HCT116 (cell line): Measurements from ENCODE around the gene MED9. TPM values are rescaled to one million over a fixed set of nuclear protein-coding genes. Genes with fewer than 3 reads are reported as not detected.

ENCODE experiments used
- ATAC-seq: fragments of 200-7000 bp; cut with Tn5 transposase; 2 replicates; pipeline ENCODE4 v1.9.1; 2020; ENCODE audit warnings: mild to moderate bottlenecking, moderate library complexity
- BruUV-seq: library from RNA; stranded (reverse); fragments of 400-500 nt; replicated peaks from 2 replicates; lab custom pipeline; 2021; lab: Mats Ljungman, UMichigan
- CTCF ChIA-PET: fragments of 300-600 bp; sonication (Branson Sonifier 250); formaldehyde crosslinking; loops from one replicate; lab custom pipeline; 2021; ENCODE audit warnings: antibody characterized with exemption; lab: Charles Lee
- POLR2A ChIA-PET: fragments of 300-600, 350-600 bp; sonication (Branson Sonifier 250); formaldehyde crosslinking; loops from one replicate; lab custom pipeline; 2021; ENCODE audit warnings: antibody characterized with exemption; lab: Charles Lee
- RAD21 ChIA-PET, 2 experiments: fragments of 300-600 bp; sonication (Branson Sonifier 250); formaldehyde crosslinking; loops; one replicate each; lab custom pipeline; 2023; ENCODE audit warnings: low total read pairs in 2 of 2; ENCODE audit not compliant: uncharacterized antibody in 2 of 2, unreplicated experiment in 2 of 2, low non-redundant PET in 1 of 2; lab: Charles Lee
- DNase-seq: peaks from one replicate; pipeline ENCODE4 v3.0.0-alpha.2; 2010; ENCODE audit warnings: low read depth, low spot score
- H2AFZ ChIP-seq: fragments of 200-600 bp; shearing (Covaris generic), sonication (generic); 2 replicates; pipeline ENCODE4 v1.6.1; 2017; ENCODE audit warnings: low read depth, mixed run types, mixed read lengths, antibody characterized with exemption, low read length; ENCODE audit not compliant: poor library complexity, severe bottlenecking
- H3K27ac ChIP-seq: 2 replicates; pipeline ENCODE4 v1.5.1; 2012; ENCODE audit warnings: low read depth, low read length
- H3K27me3 ChIP-seq: fragments of 200-600 bp; sonication (generic); 2 replicates; pipeline ENCODE4 v1.6.1; 2016; ENCODE audit warnings: mixed run types, low read length, mixed read lengths; ENCODE audit not compliant: insufficient read depth
- H3K36me3 ChIP-seq, 2 experiments: fragments of 200-500 bp in 1 of 2; fragments of 200-600 bp in 1 of 2; sonication (Bioruptor generic) in 1 of 2; sonication (generic) in 1 of 2; 2 replicates each; pipeline versions ENCODE4 v1.5.1 to v1.6.1; 2014 to 2016; ENCODE audit warnings: low read length in 2 of 2, inconsistent platforms in 1 of 2, mixed read lengths in 1 of 2, mixed run types in 1 of 2; ENCODE audit not compliant: insufficient read depth in 2 of 2, control insufficient read depth in 1 of 2
- H3K4me1 ChIP-seq, 2 experiments: fragments of 200-600 bp in 1 of 2; sonication (generic) in 1 of 2; 2 replicates each; pipeline versions ENCODE4 v1.5.1 to v1.6.1; 2012 to 2017; ENCODE audit warnings: low read length in 2 of 2, inconsistent platforms in 1 of 2, mild to moderate bottlenecking in 1 of 2, mixed read lengths in 1 of 2, mixed run types in 1 of 2, moderate library complexity in 1 of 2; ENCODE audit not compliant: insufficient read depth in 2 of 2, control insufficient read depth in 1 of 2
- H3K4me2 ChIP-seq: fragments of 200-600 bp; sonication (generic); 2 replicates; pipeline ENCODE4 v1.6.1; 2017; ENCODE audit warnings: mixed run types, low read length, mixed read lengths
- H3K4me3 ChIP-seq, 2 experiments: fragments of 200-600 bp in 1 of 2; sonication (generic) in 1 of 2; replicated peaks in 1 of 2; 2 replicates each; pipeline ENCODE4 v1.5.1; 2011 to 2016; ENCODE audit warnings: low read length in 2 of 2, control low read depth in 1 of 2, low read depth in 1 of 2, mild to moderate bottlenecking in 1 of 2, mixed read lengths in 1 of 2, mixed run types in 1 of 2
- H3K79me2 ChIP-seq: fragments of 200-600 bp; sonication (generic); 2 replicates; pipeline ENCODE4 v1.6.1; 2017; ENCODE audit warnings: mild to moderate bottlenecking, mixed run types, low read length, moderate library complexity, mixed read lengths; ENCODE audit not compliant: insufficient read depth
- H3K9ac ChIP-seq: fragments of 200-600 bp; sonication (generic); 2 replicates; pipeline ENCODE4 v1.6.1; 2016; ENCODE audit warnings: low read length, mixed read lengths
- H3K9me2 ChIP-seq: fragments of 200-600 bp; sonication (generic), shearing (Covaris generic); 2 replicates; pipeline ENCODE4 v1.6.1; 2017; ENCODE audit warnings: mixed run types, mild to moderate bottlenecking, moderate library complexity; ENCODE audit not compliant: insufficient read depth
- H3K9me3 ChIP-seq, 2 experiments: fragments of 200-500 bp in 1 of 2; fragments of 200-600 bp in 1 of 2; sonication (Bioruptor generic) in 1 of 2; sonication (generic) in 1 of 2; 2 replicates each; pipeline ENCODE4 v1.6.1; 2014 to 2017; ENCODE audit warnings: low read length in 2 of 2, mixed read lengths in 2 of 2, inconsistent platforms in 1 of 2, low read depth in 1 of 2, mild to moderate bottlenecking in 1 of 2, mixed run types in 1 of 2, moderate library complexity in 1 of 2; ENCODE audit not compliant: control insufficient read depth in 1 of 2, insufficient read depth in 1 of 2
- H4K20me1 ChIP-seq: fragments of 200-600 bp; sonication (generic), shearing (Covaris generic); 2 replicates; pipeline ENCODE4 v1.6.1; 2017; ENCODE audit warnings: mixed run types, mild to moderate bottlenecking, moderate library complexity; ENCODE audit not compliant: insufficient read depth
- ATF3 ChIP-seq: IDR thresholded peaks from 2 replicates; pipeline ENCODE4 v1.6.1; 2012
- CBX3 ChIP-seq: IDR thresholded peaks from 2 replicates; pipeline ENCODE4 v1.6.1; 2012; ENCODE audit warnings: low read depth
- CTCF ChIP-seq, 3 experiments: fragments of 200-600 bp in 1 of 3; sonication (generic) in 1 of 3; IDR thresholded peaks in 2 of 3; conservative IDR thresholded peaks in 1 of 3; 2 replicates each; pipeline ENCODE4 v1.5.1; 2012 to 2017; ENCODE audit warnings: low read depth in 2 of 3, low read length in 2 of 3, antibody characterized with exemption in 1 of 3, borderline replicate concordance in 1 of 3, control low read depth in 1 of 3, mild to moderate bottlenecking in 1 of 3, mixed read lengths in 1 of 3, mixed run types in 1 of 3, moderate library complexity in 1 of 3; ENCODE audit not compliant: insufficient read depth in 1 of 3
- EGR1 ChIP-seq: IDR thresholded peaks from 2 replicates; pipeline ENCODE4 v1.6.1; 2012; ENCODE audit warnings: low read depth
- ELF1 ChIP-seq: IDR thresholded peaks from 2 replicates; pipeline ENCODE4 v1.6.1; 2012; ENCODE audit warnings: low read depth, borderline replicate concordance
- EZH2 ChIP-seq: fragments of 200-600 bp; sonication (generic); IDR thresholded peaks from 2 replicates; pipeline ENCODE4 v1.6.1; 2017; ENCODE audit warnings: antibody characterized with exemption, mixed run types
- JUND ChIP-seq: IDR thresholded peaks from 2 replicates; pipeline ENCODE4 v1.6.1; 2012
- MAX ChIP-seq: IDR thresholded peaks from 2 replicates; pipeline ENCODE4 v1.6.1; 2012
- POLR2A ChIP-seq: IDR thresholded peaks from 2 replicates; pipeline ENCODE4 v1.7.0; 2011; ENCODE audit warnings: borderline replicate concordance; ENCODE audit not compliant: insufficient read depth, insufficient read length; ENCODE audit errors: extremely low read depth
- POLR2AphosphoS5 ChIP-seq: IDR thresholded peaks from 2 replicates; pipeline ENCODE4 v1.6.1; 2011; ENCODE audit warnings: mild to moderate bottlenecking, low read depth, low read length, moderate library complexity
- RAD21 ChIP-seq: IDR thresholded peaks from 2 replicates; pipeline ENCODE4 v1.6.1; 2012; ENCODE audit warnings: low read depth, mild to moderate bottlenecking
- SIN3A ChIP-seq: IDR thresholded peaks from 2 replicates; pipeline ENCODE4 v1.6.1; 2012; ENCODE audit warnings: low read depth
- TCF7L2 ChIP-seq: IDR thresholded peaks from 2 replicates; pipeline ENCODE4 v1.7.0; 2011; ENCODE audit warnings: borderline replicate concordance, inconsistent platforms; ENCODE audit not compliant: insufficient read depth, insufficient read length; ENCODE audit errors: extremely low read depth
- YY1 ChIP-seq: IDR thresholded peaks from 2 replicates; pipeline ENCODE4 v1.6.1; 2011; ENCODE audit warnings: low read length, low read depth, moderate library complexity, mild to moderate bottlenecking; ENCODE audit not compliant: insufficient replicate concordance; ENCODE audit errors: extremely low read depth
- ZBTB33 ChIP-seq: IDR thresholded peaks from 2 replicates; pipeline ENCODE4 v1.6.1; 2011; ENCODE audit warnings: mild to moderate bottlenecking, low read length, moderate library complexity; ENCODE audit not compliant: insufficient replicate concordance; ENCODE audit errors: extremely low read depth
- intact Hi-C: fragments of 100-400 bp; cut with micrococcal nuclease; formaldehyde crosslinking; loops from 2 replicates; pipeline ENCODE4 v1.10.0; 2022
- total RNA-seq: library from RNA; stranded (reverse); gene quantifications from one replicate; pipeline ENCODE4 v1.2.1, GENCODE V29; 2021; ENCODE audit not compliant: unreplicated experiment

Gene MED9
- total RNA-seq, 1 experiment from 2014 or later: 13.9 TPM

- POLR2A ChIA-PET: no interaction called here
- ATAC-seq: no peak
- H3K79me2 ChIP-seq: no peaks in the 10 kb centered on the region
- TF ChIP-seq ELF1 (no peak), CBX3 (no peak), TCF7L2 (no peak)
- TF ChIP-seq, all 23 proteins: peak for 0
- Histone ChIP-seq H3K4me3 (no peak overlapping the region), H3K36me3 (no peaks in the 10 kb centered on the region), H3K9me3 (no peaks in the 10 kb centered on the region), H3K9ac (no peak overlapping the region), H3K9me2 (no peaks in the 10 kb centered on the region), H3K4me1 (peaks cover under 1 to 25% of the 10 kb centered on the region in 2 experiments; a peak in 3 of 4 replicates), H3K27me3 (no peaks in the 10 kb centered on the region), H2AFZ (no peak overlapping the region), H3K4me2 (no peak overlapping the region), H3K27ac (no peak overlapping the region), H4K20me1 (no peaks in the 10 kb centered on the region)
- DNase-seq: no peak
- ChIA-PET RAD21 (no interaction called here), CTCF (interaction anchor here (1.4 to 1.5 kb wide), 2 partner anchors 20 to 52 kb away, joined by 3 to 5 read pairs; no protein-coding TSS in a partner anchor)
- intact Hi-C loops: no loop called here
- no TSS peak for BruUV-seq
Observed at GRCh38 chr17:17516941-17517720, 40.3 kb downstream of the MED9 start.

GRCh38 chr17:17518014-17518413, 41.2 kb downstream of the MED9 start:
- no peak overlapping the region for H2AFZ ChIP-seq
- no peaks in the 10 kb centered on the region for H3K9me2 ChIP-seq
- ATAC-seq (no peak), DNase-seq (no peak)
- intact Hi-C loops: no loop called here
- RAD21 ChIA-PET: no interaction called here
- H3K9me3 ChIP-seq: no peaks in the 10 kb centered on the region
- H3K4me2 ChIP-seq: no peak overlapping the region
- H4K20me1 ChIP-seq: no peaks in the 10 kb centered on the region
- BruUV-seq: no TSS peak
- no peaks in the 10 kb centered on the region for H3K79me2 ChIP-seq
- POLR2A ChIA-PET: no interaction called here
- TF ChIP-seq POLR2AphosphoS5: no peak
- no peak for TF ChIP-seq RAD21
- no peak for TF ChIP-seq POLR2A
- TF ChIP-seq YY1: no peak
- TF ChIP-seq ATF3: no peak
- TF ChIP-seq SIN3A: no peak
- no peak for TF ChIP-seq EGR1
- TF ChIP-seq ZBTB33: no peak
- no peak for TF ChIP-seq EZH2
- no peak for TF ChIP-seq MAX
- TF ChIP-seq TCF7L2: no peak
- TF ChIP-seq JUND: no peak
- TF ChIP-seq CTCF (IDR thresholded peaks at IDR 0.05 in 2 of 3, conservative IDR thresholded peaks at IDR 0.05 in 1 of 3; ENCODE audit: borderline replicate concordance in 1 of 3, insufficient read depth in 1 of 3, low read depth in 2 of 3, low read length in 2 of 3): no peak
- H3K4me1 ChIP-seq: peaks cover 0 to 18% of the 10 kb centered on the region in 2 experiments; a peak in 1 of 4 replicates
- H3K36me3 ChIP-seq: no peaks in the 10 kb centered on the region
- no peak overlapping the region for H3K9ac ChIP-seq
- no peak overlapping the region for H3K4me3 ChIP-seq
- no peak overlapping the region for H3K27ac ChIP-seq
- no peaks in the 10 kb centered on the region for H3K27me3 ChIP-seq
- CTCF ChIA-PET: no interaction called here
